ENCODE results near the gene SF3A2.

The SF3A2 gene

DNA sequence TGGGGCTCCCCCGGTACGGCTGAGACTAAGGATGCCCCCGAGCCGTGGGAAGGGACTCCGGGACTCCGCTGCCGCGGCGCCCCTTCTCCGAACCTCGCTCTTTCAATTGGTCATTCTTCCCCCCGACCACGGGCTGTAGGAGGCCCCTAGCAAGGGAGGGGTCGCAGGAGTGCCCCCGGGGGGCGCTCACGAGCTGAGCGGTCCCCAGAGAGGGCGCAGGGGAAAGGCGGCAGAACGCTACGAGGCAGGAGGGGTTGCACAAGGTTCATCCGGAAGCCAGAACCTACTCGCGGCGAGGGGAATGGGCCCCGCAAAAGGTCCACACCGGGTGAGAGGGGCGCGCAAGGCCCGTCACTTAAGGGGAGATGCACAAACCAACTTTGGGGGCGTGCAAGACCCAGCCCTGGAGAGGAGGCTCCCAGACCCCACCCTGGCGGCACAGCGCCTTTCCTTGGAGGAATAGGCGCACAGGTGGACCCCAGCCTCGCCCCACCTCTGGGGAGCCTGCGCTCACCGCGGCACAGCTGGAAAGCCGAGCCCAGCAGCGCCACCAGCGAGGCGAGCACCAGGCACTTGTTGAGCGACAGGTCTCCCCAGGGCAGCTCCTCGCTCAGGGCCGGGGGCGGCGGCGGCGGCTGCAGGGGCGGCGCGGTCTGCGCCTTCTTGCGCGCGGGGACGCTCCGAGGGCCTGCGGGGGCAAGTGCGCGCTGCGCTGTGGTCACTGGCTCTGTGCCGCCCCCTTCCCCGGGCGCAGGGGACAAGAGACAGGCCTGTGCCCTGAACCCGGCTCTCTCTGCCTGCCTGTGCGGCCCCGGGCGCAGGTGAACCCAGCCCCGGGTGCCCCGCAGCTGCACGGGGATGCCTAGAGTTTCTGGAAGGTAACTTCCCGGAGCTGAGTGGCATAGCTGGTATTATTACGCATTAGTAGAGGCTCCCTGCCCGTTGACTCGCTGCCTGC is 16.8 kb downstream of the SF3A2 start:
- DNase-seq (ENCODE audit: low read depth in 2 of 2) = no peak

DNA sequence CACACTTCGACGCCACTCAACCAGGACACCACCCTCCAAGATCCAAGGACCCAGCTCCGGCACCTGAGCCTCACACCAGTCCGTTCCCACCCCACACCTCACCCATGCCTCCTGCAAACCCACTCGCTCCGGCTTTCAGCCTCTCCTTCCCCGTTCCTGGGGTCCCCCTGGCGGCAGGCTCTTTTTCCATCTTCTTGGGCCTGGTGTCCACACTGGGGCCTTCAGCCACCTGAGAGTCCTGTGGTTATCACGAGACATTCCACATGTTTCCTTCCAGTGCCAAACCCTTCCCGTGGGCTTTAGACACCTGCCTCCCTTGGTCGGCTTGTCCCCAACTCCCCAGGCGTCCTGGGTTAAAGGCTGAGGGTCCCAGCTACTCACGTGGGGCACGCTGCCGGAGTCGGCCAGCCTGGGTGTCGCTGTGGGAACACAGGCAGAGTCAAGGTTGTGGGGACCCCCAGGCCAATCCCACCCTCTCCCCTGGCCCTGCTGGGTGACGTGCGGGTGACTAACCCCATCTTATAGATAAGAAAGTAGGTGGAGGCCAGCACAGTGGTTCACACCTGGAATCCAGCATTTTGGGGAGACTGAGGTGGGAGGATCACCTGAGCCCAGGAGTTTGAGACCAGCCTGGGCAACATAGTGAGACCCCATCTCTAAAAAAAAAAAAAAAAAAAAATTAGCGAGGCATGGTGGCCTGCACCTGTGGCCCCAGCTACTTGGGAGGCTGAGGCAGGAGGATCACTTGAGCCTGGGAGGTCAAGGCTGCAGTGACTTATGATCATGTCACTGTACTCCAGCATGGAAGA is 17.6 kb downstream of the SF3A2 start:
- DNase-seq (ENCODE audit: low read depth in 2 of 2) = no peak

DNA sequence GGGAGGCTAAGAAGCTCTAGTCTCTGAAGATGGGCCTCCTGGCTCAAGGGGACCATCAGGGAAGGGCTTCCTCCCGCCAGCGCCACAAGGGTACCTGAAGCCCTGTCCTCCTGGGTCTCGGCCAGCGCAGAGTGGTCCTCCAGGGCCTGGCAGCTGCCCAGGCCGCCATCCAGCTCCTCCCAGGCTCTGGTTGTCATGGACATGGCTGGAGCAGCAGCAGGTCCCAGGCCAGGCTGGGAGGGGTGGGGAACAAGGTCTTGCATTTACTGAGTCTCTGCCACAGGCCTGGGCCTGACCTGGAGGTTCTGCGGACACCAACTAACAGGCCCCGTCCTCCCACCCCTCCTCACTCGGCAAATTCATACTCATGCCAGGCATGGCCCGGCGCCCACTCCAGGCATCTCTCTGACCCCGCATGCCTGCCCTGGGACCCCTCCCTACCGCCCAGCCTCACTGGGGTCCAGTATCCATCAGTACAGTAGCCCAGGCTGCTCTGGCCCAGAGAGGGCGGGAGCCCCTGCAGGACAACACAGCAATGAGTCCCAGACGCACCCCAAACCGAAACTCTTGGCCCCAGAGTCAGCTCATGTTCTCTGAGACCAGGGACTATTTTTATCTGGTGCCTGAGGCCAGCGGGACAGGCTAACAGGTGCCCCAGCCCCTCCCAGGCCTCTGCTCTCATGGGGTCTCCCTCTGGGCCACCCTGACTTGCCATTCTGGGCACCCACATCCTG is 18.7 kb downstream of the SF3A2 start:
- no peak for DNase-seq (ENCODE audit: low read depth in 2 of 2)

DNA sequence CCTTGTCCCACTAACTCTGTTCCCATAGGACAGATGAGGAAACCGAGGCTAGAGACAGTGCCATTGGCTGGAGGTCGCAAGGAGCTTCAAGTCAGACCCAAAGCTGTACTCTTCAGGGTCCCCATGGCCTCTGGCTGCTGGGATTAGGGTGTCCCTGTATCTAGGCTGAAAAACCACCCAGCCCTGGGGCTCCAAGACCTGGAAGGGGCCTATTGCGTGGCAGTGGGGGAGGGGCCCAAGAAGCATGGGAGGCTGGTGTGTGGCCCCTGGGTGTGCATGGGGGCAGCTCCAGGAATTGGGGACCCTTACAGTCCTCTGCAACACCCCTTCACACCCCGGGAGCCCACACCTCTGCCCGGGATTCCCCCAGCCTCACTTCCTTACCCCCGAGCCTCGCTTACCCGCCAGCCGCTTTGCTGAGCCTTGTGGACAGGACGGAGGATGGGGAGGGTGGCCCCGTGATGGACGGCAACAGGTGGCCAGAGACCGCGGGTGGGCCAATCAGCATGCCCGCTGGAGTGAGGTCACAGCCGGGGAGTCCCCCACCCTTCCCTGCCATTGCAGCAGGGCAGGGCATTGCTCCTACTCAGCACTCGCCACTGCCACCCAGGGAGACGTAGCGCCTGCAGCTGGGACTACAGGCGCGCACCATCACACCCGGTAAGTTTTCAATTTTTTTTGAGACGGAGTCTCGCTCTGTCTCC is 19.5 kb downstream of the SF3A2 start, which contains the start of gene JSRP1:
JSRP1 (minus strand) TSS at position 436 of the 704 bp plus-strand sequence. CDS start 1,103 bp downstream, outside the sequence.
- DNase-seq (ENCODE audit: low read depth in 2 of 2) = no peak

DNA sequence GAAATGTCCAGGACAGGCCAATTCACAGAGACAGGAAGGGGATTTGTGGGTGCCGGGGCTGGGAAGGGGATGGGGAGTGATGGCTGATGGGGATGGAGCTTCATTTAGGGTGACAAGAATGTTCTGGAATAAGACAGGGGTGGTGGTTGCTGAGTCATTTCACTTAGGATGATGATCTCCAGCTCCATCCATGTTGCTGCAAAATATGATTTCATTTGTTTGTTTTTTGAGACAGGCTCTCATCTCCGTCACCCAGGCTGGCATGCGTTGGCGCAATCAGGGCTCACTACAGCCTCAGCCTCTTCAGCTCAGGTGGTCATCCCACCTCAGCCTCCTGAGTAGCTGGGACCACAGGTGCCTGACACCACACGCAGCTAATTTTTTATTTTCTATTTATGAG is 22.7 kb downstream of the SF3A2 start:
- DNase-seq (ENCODE audit: low read depth in 2 of 2) = no peak

DNA sequence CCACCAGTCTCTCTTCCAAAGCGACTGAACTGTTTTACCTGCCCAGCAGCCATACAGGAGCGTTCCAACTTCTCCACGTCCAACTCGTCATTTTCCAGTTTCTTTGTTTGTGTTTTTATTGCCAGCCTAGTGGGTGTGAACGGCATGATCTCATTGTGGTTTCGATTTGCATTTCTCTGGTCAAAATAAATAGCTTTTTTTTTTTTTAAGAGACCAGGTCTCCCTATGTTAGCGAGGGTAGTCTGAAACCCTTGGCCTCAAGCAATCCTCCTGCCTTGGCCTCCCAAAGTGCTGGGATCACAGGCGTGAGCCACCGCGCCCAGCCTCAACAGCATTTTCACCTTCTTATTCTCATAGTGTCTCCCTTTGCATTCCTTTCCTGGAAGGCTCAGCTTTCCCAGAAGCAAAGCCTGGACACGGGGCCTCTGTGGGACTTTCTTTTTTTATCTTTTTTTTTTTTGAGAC is 23.7 kb downstream of the SF3A2 start:
- DNase-seq (ENCODE audit: low read depth in 2 of 2) = no peak

DNA sequence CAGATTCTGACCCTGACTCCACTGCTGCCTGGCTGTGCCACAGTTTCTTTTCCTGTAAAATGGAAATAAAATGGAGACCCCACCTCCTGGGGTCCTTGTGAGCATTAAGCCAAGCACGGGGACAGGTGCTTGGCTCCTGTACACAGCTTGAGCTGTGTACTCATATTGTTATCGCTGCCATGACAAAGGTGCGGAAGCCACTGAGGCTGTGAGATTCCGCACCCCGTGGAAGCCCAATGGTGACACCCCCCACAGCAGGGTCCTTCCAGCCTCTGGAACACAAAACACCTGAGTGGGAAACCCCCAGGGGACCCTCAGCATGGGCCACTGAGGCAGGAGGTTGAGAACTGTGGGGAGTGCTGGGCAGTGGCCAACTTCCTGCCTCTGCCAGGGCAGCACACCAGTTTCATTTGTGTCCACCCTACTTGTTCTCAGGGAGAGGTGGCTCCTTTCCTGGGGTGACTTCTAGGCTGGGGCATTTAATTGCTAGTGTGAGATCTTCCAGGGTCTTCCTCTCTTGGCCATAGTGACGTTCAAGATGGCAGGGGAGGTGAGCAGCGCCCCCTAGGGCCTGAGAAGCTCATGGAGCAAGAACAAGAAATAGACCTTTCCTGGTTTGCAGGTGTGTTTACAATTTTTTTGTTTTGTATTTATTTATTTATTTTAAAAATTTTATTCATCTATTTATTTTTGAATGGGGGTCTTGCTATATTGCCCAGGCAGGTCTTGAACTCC is 25.0 kb downstream of the SF3A2 start:
- DNase-seq (ENCODE audit: low read depth in 2 of 2) = no peak

DNA sequence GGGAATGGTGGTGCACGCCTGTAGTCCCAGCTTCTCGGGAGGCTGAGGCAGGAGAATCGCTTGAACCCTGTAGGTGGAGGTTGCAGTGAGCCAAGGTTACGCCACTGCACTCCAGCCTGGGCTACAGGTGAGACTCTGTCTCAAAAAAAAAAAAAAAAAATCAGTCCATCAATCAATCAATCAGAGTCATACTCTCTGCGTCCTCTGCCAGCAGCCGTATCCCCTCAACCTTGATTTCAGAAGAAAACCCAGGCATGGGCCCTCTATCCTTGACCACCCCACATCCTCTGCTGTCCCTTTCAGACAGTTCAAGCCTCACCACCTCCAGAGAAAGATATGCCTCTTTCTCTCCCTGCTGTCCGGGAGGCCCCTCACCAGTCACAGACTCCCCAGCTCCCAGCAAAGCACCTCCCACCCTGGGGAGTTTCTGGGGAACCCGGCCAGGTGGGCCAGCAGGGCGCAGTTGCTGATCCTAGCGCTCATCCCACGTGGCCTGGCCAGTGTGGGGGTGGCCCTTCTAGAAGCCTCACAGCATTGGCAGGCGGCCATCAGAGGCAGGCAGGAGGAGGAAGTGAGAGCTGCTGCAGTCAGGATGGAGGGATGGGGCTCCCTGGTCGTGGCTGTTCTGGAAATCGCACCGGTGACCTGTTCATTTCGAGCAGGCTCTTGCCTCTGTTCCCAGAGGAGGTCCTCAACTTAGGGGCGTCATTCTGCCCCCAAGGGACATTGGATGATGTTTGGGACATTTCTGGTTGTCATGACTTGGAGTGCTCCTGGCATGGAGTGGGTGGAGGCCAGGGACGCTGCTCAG is 29.8 kb downstream of the SF3A2 start:
- no peak for DNase-seq (ENCODE audit: low read depth in 2 of 2)

DNA sequence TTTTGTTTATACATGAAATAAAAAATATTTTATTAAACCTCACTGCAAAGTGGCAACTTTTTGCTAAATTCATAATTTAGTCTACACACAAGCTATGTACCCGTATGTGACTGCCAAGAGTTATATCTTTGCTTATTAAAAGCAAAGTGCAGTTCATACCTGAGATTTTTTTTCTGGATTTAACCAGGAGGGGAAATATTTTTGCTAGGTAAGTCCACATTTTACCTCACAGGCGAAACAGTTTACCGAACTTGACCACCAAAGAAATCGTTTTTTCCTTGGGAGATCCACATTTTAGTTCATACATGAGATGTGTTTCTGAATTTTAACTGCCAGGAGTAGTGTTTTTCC is 31.8 kb downstream of the SF3A2 start:
- DNase-seq (ENCODE audit: low read depth in 2 of 2) = no peak

DNA sequence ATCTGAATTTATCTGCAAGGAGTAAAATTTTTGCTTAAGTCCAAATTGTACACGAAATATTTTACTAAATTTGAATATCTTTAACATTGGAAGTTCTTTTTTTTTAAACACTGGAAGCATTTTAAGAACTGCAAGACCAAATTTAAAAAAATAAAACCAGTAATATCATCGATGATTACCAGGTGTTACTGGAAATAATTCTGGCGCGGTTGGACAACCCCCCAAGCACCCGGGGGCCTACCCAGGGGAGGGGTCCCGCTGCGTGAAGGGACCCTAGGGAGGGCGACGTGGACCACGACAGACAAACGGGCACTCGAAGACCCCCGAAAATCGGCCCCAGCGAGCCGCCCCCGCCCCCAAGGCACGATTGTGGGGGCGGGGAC is 32.2 kb downstream of the SF3A2 start:
- DNase-seq (ENCODE audit: low read depth in 2 of 2) = no peak

DNA sequence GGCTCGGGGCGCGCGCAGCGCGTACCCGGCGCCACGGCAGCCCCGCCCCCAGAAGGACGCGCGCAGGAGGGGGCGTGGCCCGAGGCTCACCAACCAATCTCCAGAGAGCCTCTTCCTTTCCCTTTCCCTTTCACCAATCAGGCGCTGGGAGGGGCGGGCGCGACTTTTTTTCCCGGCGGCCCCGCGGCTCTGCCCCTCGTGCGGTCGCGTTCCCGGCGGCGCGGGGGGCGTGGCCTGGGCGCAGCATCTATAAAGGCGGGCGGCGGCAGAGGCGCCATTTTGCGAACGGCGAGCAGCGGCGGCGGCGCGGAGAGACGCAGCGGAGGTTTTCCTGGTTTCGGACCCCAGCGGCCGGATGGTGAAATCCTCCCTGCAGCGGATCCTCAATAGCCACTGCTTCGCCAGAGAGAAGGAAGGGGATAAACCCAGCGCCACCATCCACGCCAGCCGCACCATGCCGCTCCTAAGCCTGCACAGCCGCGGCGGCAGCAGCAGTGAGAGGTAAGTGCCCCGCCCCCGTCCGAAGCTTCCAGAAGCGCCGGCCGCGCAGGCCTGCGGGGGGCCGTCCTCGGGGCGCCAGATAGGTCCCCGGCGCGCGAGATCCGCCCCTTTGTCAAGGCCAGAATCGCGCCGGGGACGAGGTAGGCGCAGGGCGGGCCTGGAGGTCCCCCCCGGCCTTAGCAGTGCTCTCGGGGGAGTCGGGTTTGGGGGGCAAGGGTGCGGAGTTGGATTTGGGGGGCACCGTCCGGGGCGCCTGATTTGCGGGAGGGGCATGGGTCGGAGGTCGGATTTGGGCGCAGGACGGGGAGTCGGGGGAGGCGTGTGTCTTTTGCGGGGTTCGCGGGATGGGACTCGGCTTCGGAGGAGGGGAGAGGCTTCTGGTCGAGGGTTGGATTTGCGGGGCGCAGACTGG is 32.9 kb downstream of the SF3A2 start:
- DNase-seq (ENCODE audit: low read depth in 2 of 2) = peak; percentile 98 to 99

DNA sequence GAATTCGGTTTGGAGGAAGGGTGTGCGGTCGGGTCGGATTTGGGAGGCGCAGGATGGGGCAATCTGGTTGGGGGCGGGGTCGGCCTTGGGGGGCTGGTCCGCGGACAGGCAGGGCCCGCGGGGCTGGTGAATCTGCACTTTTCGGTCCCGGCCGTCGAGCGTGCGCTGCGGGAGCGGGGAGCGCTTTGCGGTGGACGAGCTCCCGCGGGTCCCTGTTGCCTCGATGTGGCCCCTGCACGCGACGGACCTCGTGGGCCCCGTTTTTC is 33.5 kb downstream of the SF3A2 start:
- no peak for DNase-seq (ENCODE audit: low read depth in 2 of 2)

DNA sequence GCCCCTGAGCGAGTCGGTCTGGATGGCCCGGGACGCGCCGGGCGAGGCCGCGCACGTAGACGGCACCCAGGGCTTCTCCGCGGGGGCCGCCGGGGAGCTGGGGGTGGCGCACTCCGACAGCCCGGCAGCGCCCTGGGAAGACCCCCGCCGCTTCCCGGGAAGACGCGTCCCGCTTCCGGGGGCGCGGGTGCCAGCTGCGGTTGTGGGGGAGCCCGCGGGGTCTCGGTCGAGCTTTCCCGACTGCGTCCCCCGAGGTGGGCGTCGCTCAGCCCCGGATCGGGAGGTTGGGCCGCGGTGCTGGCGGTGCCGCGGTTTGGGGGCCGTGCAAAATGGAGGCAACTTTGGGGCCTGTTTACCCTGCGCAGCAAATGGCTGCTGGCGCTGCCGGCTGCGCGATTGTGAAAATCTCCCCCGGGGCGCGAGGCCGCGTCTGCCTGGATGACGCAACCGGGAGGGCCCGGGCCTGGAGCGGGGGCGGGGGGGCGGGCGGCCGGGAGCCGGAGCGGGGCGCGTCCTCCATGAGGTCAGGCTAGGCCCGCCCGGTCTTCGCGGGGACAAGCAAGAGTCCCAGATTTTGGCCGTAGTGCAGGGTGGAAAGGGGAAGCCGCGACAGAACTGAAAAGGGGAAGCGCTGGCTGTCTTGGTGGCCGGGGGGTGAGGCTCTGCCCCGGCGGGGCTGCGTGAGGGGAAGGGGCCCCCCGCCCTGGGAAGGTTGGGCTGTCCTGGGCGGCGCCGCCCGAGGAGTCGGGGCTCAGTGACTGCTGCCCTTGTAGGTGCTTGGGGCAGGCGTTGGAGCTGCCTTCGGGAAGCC is 34.0 kb downstream of the SF3A2 start:
- DNase-seq (ENCODE audit: low read depth in 2 of 2) = peak in 1 of 2 donors; percentile 53

DNA sequence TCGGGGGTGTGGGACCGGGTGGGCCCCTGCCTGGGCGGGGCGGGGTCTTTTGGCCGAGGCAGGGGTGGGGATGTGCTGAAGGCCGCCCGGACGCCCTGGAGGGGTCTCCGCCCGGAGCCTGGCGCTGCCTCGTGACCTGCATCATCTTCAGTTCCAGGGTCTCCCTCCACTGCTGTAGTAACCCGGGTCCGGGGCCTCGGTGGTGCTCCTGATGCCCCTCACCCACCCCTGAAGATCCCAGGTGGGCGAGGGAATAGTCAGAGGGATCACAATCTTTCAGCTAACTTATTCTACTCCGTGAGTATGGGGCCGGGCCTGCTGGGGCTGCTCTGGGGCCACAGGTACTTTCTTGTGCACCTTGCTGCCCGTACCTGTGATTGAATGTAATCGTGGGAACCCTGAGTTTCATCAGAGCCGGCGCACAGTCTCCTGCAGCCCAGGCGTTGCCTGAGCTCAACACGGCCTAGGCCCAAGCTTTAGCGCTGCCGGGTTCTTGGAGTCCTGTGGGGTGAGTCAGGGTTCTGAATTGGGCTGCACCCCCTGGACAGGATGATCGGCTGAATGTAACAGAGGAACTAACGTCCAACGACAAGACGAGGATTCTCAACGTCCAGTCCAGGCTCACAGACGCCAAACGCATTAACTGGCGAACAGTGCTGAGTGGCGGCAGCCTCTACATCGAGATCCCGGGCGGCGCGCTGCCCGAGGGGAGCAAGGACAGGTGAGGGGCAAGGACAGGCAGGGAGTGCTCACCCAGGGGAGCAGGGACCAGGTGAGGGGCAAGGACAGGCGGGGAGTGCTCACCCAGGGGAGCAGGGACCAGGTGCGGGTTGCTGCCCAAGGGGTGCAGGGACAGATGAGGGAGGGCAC is 34.8 kb downstream of the SF3A2 start:
- no peak for DNase-seq (ENCODE audit: low read depth in 2 of 2)

DNA sequence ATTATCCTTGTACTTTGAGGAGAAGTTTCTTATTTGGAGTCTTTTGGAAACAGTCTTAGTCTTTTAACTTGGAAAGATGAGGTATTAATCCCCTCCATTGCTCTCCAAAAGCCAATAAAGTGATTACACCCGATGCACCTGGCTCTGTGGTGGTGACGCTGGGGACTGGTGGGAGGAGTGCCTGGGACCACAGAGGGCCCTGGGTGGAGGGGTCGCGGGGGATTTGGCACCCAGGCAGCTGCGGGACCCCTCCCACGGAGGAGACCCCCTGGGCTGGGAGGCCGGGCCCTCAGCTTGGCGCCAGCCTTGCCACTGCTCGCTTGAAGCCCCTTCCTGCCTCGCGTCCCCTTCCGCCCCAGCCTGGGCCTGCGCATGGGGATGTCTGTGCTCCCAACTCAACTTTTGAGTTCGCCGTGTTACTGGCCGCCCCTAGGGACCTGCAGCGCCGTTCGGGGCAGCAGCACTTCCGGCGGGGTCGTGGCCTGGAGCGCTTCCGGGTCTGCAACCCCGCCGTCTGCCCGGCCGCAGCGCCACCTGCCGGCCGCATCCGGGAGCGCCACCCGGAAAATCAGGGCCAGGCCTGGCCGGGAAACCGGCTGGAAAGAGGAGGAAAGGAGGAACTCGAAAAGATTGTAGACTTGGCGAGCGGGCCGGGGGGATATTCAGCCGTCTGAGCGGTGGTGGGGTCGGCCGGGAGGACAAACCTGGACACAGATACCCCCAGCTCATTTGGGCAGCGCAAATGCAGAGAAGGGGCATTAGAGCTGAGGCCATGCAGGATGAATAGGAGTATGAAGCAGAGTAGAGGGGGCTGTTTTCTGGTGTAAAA is 36.9 kb downstream of the SF3A2 start:
- DNase-seq (ENCODE audit: low read depth in 2 of 2) = peak; percentile 45 to 59

DNA sequence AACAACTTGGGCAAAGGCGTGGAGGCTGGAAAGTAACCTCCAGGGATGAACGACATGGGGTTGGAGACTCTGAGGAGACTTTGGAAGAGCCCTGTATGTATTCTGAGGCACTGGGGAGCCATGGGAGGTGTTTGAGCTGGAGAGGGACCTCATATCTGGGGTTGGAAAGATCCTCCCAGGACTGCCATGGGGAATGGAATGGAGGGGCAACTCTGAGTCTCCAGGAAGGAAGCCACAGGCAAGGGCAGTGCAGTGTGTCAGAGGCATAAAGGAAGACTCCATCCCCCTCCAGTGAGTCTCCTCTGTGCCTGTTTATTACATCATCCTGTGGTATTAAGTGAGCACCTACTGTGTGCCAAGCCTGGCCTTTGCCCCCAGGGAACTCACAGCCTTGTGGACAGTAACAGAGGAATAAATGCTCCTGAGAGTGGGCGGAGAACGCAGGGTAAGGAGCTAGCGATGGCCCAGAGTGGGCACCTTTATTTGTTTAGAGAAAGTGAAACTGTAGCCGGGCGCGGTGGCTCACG is 37.6 kb downstream of the SF3A2 start:
- DNase-seq (ENCODE audit: low read depth in 2 of 2) = no peak
